ENCODE results near the gene MGST1. TPM values are rescaled to one million over a fixed set of nuclear protein-coding genes. Genes with fewer than 3 reads are reported as not detected.
"Not testable (repeated sequence)": the region's sequence is repeated elsewhere in the genome, so short reads cannot be mapped to it uniquely, and the experiment has no call there.

MGST1 gene
- total and polyA plus RNA-seq, 9 donors: 0.45 to 521 (median 11.8) TPM

DNA sequence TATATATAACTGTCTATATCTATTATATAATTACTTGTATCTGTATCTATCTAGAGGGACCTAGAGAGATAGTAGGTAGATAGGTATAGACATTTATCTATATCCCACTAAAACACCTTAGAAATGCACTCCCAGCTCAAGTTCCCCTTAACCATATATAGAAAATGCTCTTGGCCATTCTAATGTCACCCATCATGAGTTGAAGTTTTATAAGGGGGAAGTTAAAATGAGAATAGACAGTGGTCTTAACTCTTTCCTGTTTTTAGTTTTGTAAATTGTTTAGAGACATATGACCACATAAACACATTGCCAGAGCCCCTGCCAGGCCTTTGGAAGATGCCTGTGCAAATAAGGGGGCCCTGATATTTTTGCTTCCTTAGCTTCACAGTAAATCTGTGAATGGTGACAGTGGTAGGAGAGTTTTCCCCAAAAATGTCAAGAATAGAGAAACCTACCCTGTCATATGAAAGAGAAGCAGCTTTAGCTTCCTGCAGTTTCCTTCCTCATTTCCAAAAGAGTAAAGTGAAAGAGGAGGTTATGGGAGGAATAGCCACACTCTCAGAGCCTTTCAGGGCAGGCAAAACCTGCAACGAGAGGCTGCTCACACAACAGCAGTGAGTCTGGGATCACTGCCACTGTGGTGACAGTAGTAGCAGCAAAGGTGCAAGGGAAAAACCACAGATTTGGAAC, 45.5 kb downstream of the MGST1 start:
- H3K4me1 ChIP-seq (ENCODE audit: insufficient read depth): no peaks in the 10 kb centered on the region
- TF ChIP-seq, protein P1, sequence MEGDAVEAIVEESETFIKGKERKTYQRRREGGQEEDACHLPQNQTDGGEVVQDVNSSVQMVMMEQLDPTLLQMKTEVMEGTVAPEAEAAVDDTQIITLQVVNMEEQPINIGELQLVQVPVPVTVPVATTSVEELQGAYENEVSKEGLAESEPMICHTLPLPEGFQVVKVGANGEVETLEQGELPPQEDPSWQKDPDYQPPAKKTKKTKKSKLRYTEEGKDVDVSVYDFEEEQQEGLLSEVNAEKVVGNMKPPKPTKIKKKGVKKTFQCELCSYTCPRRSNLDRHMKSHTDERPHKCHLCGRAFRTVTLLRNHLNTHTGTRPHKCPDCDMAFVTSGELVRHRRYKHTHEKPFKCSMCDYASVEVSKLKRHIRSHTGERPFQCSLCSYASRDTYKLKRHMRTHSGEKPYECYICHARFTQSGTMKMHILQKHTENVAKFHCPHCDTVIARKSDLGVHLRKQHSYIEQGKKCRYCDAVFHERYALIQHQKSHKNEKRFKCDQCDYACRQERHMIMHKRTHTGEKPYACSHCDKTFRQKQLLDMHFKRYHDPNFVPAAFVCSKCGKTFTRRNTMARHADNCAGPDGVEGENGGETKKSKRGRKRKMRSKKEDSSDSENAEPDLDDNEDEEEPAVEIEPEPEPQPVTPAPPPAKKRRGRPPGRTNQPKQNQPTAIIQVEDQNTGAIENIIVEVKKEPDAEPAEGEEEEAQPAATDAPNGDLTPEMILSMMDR (IDR thresholded peaks at IDR 0.05): no peak
- TF ChIP-seq POLR2A (IDR thresholded peaks at IDR 0.05): no peak
- intact Hi-C loops (cut with DNase I): no loop called here
- WGBS, 3 donors: 80 to 91% (median 88%) methylated on average over 1 of the region's 1 CpG
- no peaks in the 10 kb centered on the region for H3K9me3 ChIP-seq
- H3K4me3 ChIP-seq: no peak overlapping the region
- no peaks in the 10 kb centered on the region for H3K36me3 ChIP-seq
- no peaks in the 10 kb centered on the region for H3K27me3 ChIP-seq
- H3K27ac ChIP-seq: no peak overlapping the region
- DNase-seq: no peak

DNA sequence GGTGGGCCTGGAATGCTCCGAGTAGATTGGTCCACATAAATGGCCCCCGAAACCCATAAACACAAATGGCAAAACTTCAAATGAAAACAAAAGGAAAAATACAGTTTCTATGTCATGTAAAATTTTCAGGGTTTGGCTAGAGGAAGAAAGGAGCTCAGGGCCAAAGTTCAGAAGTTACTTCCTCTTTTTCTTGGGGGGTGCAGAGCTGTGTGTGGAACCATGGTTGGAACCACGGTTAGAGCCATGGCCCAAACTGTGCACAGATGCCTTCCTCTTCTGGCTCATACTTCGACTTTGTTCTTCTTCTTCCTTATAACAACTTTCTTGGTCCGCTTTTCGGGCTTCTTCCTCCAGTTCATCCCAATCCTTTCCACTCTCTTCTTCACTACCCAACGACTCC, 51.7 kb downstream of the MGST1 start:
- H3K4me3 ChIP-seq: no peak overlapping the region
- 85 to 90% (median 87%) methylated on average over 7 of the region's 7 CpGs for WGBS, 3 donors
- intact Hi-C loops (cut with DNase I): no loop called here
- TF ChIP-seq, protein P1 (IDR thresholded peaks at IDR 0.05): no peak
- TF ChIP-seq EP300 (IDR thresholded peaks at IDR 0.05) (no peak), POLR2A (IDR thresholded peaks at IDR 0.05) (no peak)
- no peak overlapping the region for H3K27ac ChIP-seq
- peaks cover 0 to 3% of the 10 kb centered on the region in 2 donors for H3K9me3 ChIP-seq
- H3K4me1 ChIP-seq (ENCODE audit: insufficient read depth): no peaks in the 10 kb centered on the region
- DNase-seq: no peak
- no peaks in the 10 kb centered on the region for H3K27me3 ChIP-seq
- H3K36me3 ChIP-seq: no peaks in the 10 kb centered on the region

DNA sequence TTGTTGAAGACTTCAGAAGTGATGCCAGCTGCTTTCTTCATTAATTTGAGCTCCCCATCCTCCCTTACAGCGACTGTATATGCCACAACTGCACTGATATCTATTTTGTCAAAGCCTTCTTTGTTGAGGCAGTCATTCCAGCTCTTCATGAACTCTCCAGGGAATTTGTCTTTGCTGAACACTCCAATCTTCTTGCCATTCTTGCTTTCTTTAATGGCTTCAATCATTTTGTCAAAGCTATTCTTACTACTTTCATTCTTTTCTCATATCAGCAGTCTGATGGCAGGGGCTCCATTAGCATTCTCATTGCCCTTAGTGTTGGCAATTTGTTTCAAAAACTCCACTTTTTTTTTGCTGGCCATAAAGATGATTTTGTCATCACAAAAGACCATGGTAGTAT, 54.4 kb downstream of the MGST1 start:
- WGBS, 3 donors: 49 to 55% (median 50%) methylated on average over 1 of the region's 1 CpG
- H3K4me1 ChIP-seq (ENCODE audit: insufficient read depth); intact Hi-C loops (cut with DNase I); H3K27me3 ChIP-seq; H3K9me3 ChIP-seq; H3K36me3 ChIP-seq; H3K27ac ChIP-seq; H3K4me3 ChIP-seq; DNase-seq: not testable (repeated sequence)

DNA sequence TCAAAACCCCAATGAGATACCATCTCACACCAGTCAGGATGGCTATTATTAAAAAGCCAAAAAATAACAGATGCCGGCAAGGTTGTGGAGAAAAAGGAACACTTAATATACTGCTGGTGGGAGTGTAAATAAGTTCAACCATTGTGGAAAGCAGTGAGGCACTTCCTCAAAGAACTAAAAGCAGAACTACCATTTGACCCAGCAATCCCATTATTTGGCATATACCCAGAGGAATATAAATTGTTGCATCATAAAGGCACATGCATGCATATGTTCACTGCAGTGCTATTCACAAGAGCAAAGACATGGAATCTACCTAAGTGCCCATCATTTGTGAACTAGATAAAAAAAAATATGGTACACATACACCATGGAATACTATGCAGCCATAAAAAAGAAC, 59.9 kb downstream of the MGST1 start:
- intact Hi-C loops (cut with DNase I): no loop called here
- H3K4me1 ChIP-seq (ENCODE audit: insufficient read depth): no peaks in the 10 kb centered on the region
- TF ChIP-seq POLR2A (IDR thresholded peaks at IDR 0.05) (no peak), EP300 (IDR thresholded peaks at IDR 0.05) (no peak)
- TF ChIP-seq, protein P1 (IDR thresholded peaks at IDR 0.05): no peak
- no peak overlapping the region for H3K4me3 ChIP-seq
- H3K27me3 ChIP-seq: no peaks in the 10 kb centered on the region
- no peaks in the 10 kb centered on the region for H3K36me3 ChIP-seq
- 88 to 100% (median 93%) methylated on average over 1 of the region's 1 CpG for WGBS, 3 donors
- H3K27ac ChIP-seq: no peak overlapping the region
- no peak for DNase-seq
- H3K9me3 ChIP-seq: no peaks in the 10 kb centered on the region

Other genes starting within 250 kb of the MGST1 start
- gene SLC15A5, start 70.0 kb upstream of the MGST1 start, total RNA-seq: not detected
- gene SLC15A5, start 70.0 kb upstream of the MGST1 start, polyA plus RNA-seq: not detected

Measured in ovary (tissue), 9 donors.